PC-3 (cell line): ENCODE results near the gene C2orf80. TPM values are rescaled to one million over a fixed set of nuclear protein-coding genes. Genes with fewer than 3 reads are reported as not detected.
"Not testable (repeated sequence)": the region's sequence is repeated elsewhere in the genome, so short reads cannot be mapped to it uniquely, and the experiment has no call there.

Experiments used
- ATAC-seq: fragments of 200-7000 bp; cut with Tn5 transposase; 2 replicates; pipeline ENCODE4 v1.9.1; 2020; ENCODE audit warnings: mild to moderate bottlenecking, moderate library complexity
- BruUV-seq: library from RNA; stranded (reverse); fragments of 400-500 nt; replicated peaks from 2 replicates; lab custom pipeline; 2021; lab: Mats Ljungman, UMichigan
- CTCF ChIA-PET: fragments of 300-600 bp; sonication (Branson Sonifier 250); formaldehyde crosslinking; loops from one replicate; lab custom pipeline; 2022; ENCODE audit warnings: antibody characterized with exemption; lab: Charles Lee
- POLR2A ChIA-PET: fragments of 300-600 bp; sonication (Branson Sonifier 250); formaldehyde crosslinking; loops from one replicate; lab custom pipeline; 2022; ENCODE audit warnings: antibody characterized with exemption; ENCODE audit not compliant: unreplicated experiment; lab: Charles Lee
- DNase-seq: peaks from one replicate; pipeline ENCODE4 v3.0.0-alpha.2; 2015
- H2AFZ ChIP-seq: fragments of 300-600 bp; sonication (generic); 2 replicates; pipeline ENCODE4 v1.6.0; 2016; ENCODE audit warnings: antibody characterized with exemption, low read length
- H3F3A ChIP-seq: fragments of 300-600 bp; sonication (generic); one replicate; pipeline ENCODE4 v1.6.0; 2017; ENCODE audit warnings: antibody characterized with exemption, low read length, control low read depth, mild to moderate bottlenecking; ENCODE audit not compliant: unreplicated experiment
- H3K27ac ChIP-seq: fragments of 300-600 bp; sonication (generic); 2 replicates; pipeline ENCODE4 v1.5.1; 2016; ENCODE audit warnings: mild to moderate bottlenecking, low read length
- H3K27me3 ChIP-seq: fragments of 300-600 bp; sonication (generic); 2 replicates; pipeline ENCODE4 v1.6.1; 2016; ENCODE audit warnings: low read length, mixed read lengths
- H3K36me3 ChIP-seq: fragments of 300-600 bp; sonication (generic); 2 replicates; pipeline ENCODE4 v1.6.1; 2016; ENCODE audit warnings: low read depth, mixed run types, low read length, mixed read lengths
- H3K4me1 ChIP-seq: fragments of 300-600 bp; sonication (generic); 2 replicates; pipeline ENCODE4 v1.5.1; 2016; ENCODE audit warnings: low read length; ENCODE audit not compliant: insufficient read depth
- H3K4me2 ChIP-seq: fragments of 300-600 bp; sonication (generic); 2 replicates; pipeline ENCODE4 v1.6.0; 2016; ENCODE audit warnings: low read length
- H3K4me3 ChIP-seq: fragments of 300-600 bp; sonication (generic); 2 replicates; pipeline ENCODE4 v1.5.1; 2016; ENCODE audit warnings: mild to moderate bottlenecking, low read length, mixed read lengths
- H3K79me2 ChIP-seq: fragments of 300-600 bp; sonication (generic); 2 replicates; pipeline ENCODE4 v1.6.1; 2017; ENCODE audit warnings: low read length, mixed read lengths
- H3K9ac ChIP-seq: fragments of 300-600 bp; sonication (generic); 2 replicates; pipeline ENCODE4 v1.6.0; 2016; ENCODE audit warnings: mild to moderate bottlenecking, low read length
- H3K9me2 ChIP-seq: fragments of 300-600 bp; sonication (generic); replicated peaks from 2 replicates; pipeline ENCODE4 v1.6.1; 2016; ENCODE audit warnings: mixed run types, low read length, mixed read lengths
- H3K9me3 ChIP-seq: fragments of 300-600 bp; sonication (generic); 2 replicates; pipeline ENCODE4 v1.6.1; 2016; ENCODE audit warnings: low read length, mixed read lengths
- H4K20me1 ChIP-seq: fragments of 300-600 bp; sonication (generic); 2 replicates; pipeline ENCODE4 v1.6.1; 2016; ENCODE audit warnings: low read length, mixed read lengths
- EZH2 ChIP-seq: fragments of 300-600 bp; sonication (generic); IDR thresholded peaks from one replicate; pipeline ENCODE4 v1.6.1; 2017; ENCODE audit warnings: antibody characterized with exemption, mild to moderate bottlenecking, low read length; ENCODE audit not compliant: unreplicated experiment
- EZH2phosphoT487 ChIP-seq: fragments of 300-600 bp; sonication (generic); IDR thresholded peaks from 2 replicates; pipeline ENCODE4 v1.6.1; 2018; ENCODE audit warnings: mild to moderate bottlenecking, antibody characterized with exemption, low read length, borderline replicate concordance
- intact Hi-C: fragments of 100-400 bp; cut with micrococcal nuclease; formaldehyde crosslinking; loops from 2 replicates; pipeline ENCODE4 v1.9.0; 2023
- total RNA-seq: library from RNA; depleted of rRNA; stranded (reverse); fragments of >200 nt; gene quantifications from 2 replicates; pipeline ENCODE4 v1.2.3, GENCODE V29; 2014; rRNA removed
- TF ChIP-seq, protein P1 (sequence below): fragments of 300-600 bp; sonication (generic); conservative IDR thresholded peaks from 2 replicates; pipeline ENCODE4 v1.5.1; 2017; ENCODE audit warnings: antibody characterized with exemption, low read depth, mild to moderate bottlenecking, low read length

Gene C2orf80
- total RNA-seq, 1 experiment from 2014 or later, result not detected

- H3K9me2 ChIP-seq, result no peaks in the 10 kb centered on the region
- no peaks in the 10 kb centered on the region for H4K20me1 ChIP-seq
- DNase-seq, result no peak
- H2AFZ ChIP-seq, result no peak overlapping the region
- H3K79me2 ChIP-seq, result no peaks in the 10 kb centered on the region
- intact Hi-C loops, result no loop called here
- no peaks in the 10 kb centered on the region for H3K27me3 ChIP-seq
- no peaks in the 10 kb centered on the region for H3K36me3 ChIP-seq
- POLR2A ChIA-PET, result no interaction called here
- CTCF ChIA-PET, result interaction anchor here (0.6 kb wide), 1 partner anchor 12 kb away, joined by 3 read pairs; no protein-coding TSS in a partner anchor
- no peak overlapping the region for H3K9ac ChIP-seq
- TF ChIP-seq, protein P1, sequence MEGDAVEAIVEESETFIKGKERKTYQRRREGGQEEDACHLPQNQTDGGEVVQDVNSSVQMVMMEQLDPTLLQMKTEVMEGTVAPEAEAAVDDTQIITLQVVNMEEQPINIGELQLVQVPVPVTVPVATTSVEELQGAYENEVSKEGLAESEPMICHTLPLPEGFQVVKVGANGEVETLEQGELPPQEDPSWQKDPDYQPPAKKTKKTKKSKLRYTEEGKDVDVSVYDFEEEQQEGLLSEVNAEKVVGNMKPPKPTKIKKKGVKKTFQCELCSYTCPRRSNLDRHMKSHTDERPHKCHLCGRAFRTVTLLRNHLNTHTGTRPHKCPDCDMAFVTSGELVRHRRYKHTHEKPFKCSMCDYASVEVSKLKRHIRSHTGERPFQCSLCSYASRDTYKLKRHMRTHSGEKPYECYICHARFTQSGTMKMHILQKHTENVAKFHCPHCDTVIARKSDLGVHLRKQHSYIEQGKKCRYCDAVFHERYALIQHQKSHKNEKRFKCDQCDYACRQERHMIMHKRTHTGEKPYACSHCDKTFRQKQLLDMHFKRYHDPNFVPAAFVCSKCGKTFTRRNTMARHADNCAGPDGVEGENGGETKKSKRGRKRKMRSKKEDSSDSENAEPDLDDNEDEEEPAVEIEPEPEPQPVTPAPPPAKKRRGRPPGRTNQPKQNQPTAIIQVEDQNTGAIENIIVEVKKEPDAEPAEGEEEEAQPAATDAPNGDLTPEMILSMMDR, result no peak
- TF ChIP-seq EZH2, result no peak
- TF ChIP-seq EZH2phosphoT487, result no peak
- no peak overlapping the region for H3K27ac ChIP-seq
- no TSS peak for BruUV-seq
- H3K4me1 ChIP-seq, result no peaks in the 10 kb centered on the region
- H3K4me2 ChIP-seq, result no peak overlapping the region
- H3K9me3 ChIP-seq, result no peaks in the 10 kb centered on the region
- no peak overlapping the region for H3K4me3 ChIP-seq
- no peaks in the 10 kb centered on the region for H3F3A ChIP-seq
- no peak for ATAC-seq
Measured at GRCh38 chr2:208118918-208119317, 70.9 kb downstream of the C2orf80 start.

DNA sequence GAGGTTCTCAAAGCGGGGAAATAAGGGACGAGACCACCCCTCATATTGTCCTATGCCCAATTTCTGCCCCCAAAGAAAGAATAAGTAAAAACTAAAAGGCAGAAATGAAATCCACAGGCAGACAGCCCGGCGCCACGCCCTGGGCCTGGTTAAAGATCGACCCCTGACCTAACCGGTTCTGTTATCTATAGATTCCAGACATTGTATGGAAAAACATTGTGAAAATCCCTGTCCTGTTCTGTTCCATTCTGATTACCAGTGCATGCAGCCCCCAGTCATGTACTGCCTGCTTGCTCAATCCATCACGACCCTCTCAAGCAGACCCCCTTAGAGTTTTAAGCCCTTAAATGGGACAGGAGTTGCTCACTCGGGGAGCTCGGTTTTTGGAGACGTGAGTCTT lies 72.4 kb downstream of the C2orf80 start:
- peaks cover 10% of the 10 kb centered on the region for H3K4me1 ChIP-seq
- CTCF ChIA-PET, H3K4me3 ChIP-seq, DNase-seq, H2AFZ ChIP-seq, H3K36me3 ChIP-seq, BruUV-seq, H3K79me2 ChIP-seq, ATAC-seq, H3K9me2 ChIP-seq, H3K9ac ChIP-seq, POLR2A ChIA-PET, intact Hi-C loops, H3K27me3 ChIP-seq, H4K20me1 ChIP-seq, H3K9me3 ChIP-seq, H3F3A ChIP-seq, H3K27ac ChIP-seq, H3K4me2 ChIP-seq: not testable (repeated sequence)

Other genes with a start within 250 kb of the C2orf80 start
- 5.9 and 7.9 TPM in 2 replicates for gene PLEKHM3, start 164.5 kb downstream of the C2orf80 start, total RNA-seq
- gene CRYGD, start 65.5 kb downstream of the C2orf80 start, total RNA-seq, result not detected in 2 replicates
- gene CRYGC, start 60.2 kb downstream of the C2orf80 start, total RNA-seq, result not detected in 2 replicates
- not detected in 2 replicates for gene CRYGB, start 43.9 kb downstream of the C2orf80 start, total RNA-seq
- gene CRYGA, start 26.4 kb downstream of the C2orf80 start, total RNA-seq, result not detected in 2 replicates
- 71.5 and 73.6 TPM in 2 replicates for gene IDH1, start 65.0 kb upstream of the C2orf80 start, total RNA-seq
- 18.8 and 19.4 TPM in 2 replicates for gene PIKFYVE, start 76.2 kb upstream of the C2orf80 start, total RNA-seq
- gene PTH2R, start 216.8 kb upstream of the C2orf80 start, total RNA-seq, result not detected in 2 replicates